GM21528 (cell line): ENCODE results near the gene NEDD4L.

Experiments
- ATAC-seq: cut with Tn5 transposase; IDR thresholded peaks from one replicate; pipeline ENCODE4 v1.9.1; 2021; ENCODE audit warnings: mild to moderate bottlenecking, moderate library complexity; ENCODE audit not compliant: unreplicated experiment, low FRiP score

The NEDD4L gene

GRCh38 chr18:58323866-58324762, 280.1 kb downstream of the NEDD4L start:
- ATAC-seq = no peak

GRCh38 chr18:58324824-58325480, 280.9 kb downstream of the NEDD4L start:
- no peak for ATAC-seq

GRCh38 chr18:58325494-58325893, 281.5 kb downstream of the NEDD4L start:
- no peak for ATAC-seq

- ATAC-seq = no peak
These were observed 290.0 kb downstream of the NEDD4L start for GRCh38 chr18:58334061-58334460.

- ATAC-seq = no peak
These were observed 291.2 kb downstream of the NEDD4L start for GRCh38 chr18:58335223-58335622.

- ATAC-seq = no peak
These were observed 291.8 kb downstream of the NEDD4L start for GRCh38 chr18:58335821-58336220.

- no peak for ATAC-seq
These were observed 292.6 kb downstream of the NEDD4L start for GRCh38 chr18:58336605-58337004.

- no peak for ATAC-seq
These were observed 293.3 kb downstream of the NEDD4L start for GRCh38 chr18:58337285-58337684.

- no peak for ATAC-seq
These were observed 293.7 kb downstream of the NEDD4L start for GRCh38 chr18:58337686-58338085.

- ATAC-seq = no peak
These were observed 294.1 kb downstream of the NEDD4L start for GRCh38 chr18:58338141-58338540.

- no peak for ATAC-seq
These were observed 295.1 kb downstream of the NEDD4L start for GRCh38 chr18:58338961-58339592.

GRCh38 chr18:58339890-58340289, 295.9 kb downstream of the NEDD4L start:
- ATAC-seq = no peak

- no peak for ATAC-seq
These were observed 297.9 kb downstream of the NEDD4L start for GRCh38 chr18:58341916-58342315.

- no peak for ATAC-seq
These were observed 300.1 kb downstream of the NEDD4L start for GRCh38 chr18:58344080-58344670.

- ATAC-seq = no peak
These were observed 300.9 kb downstream of the NEDD4L start for GRCh38 chr18:58344861-58345463.

- no peak for ATAC-seq
These were observed 301.8 kb downstream of the NEDD4L start for GRCh38 chr18:58345875-58346274.

- ATAC-seq = no peak
These were observed 303.1 kb downstream of the NEDD4L start for GRCh38 chr18:58347135-58347534.

- no peak for ATAC-seq
These were observed 304.5 kb downstream of the NEDD4L start for GRCh38 chr18:58348517-58348916.

- no peak for ATAC-seq
These were observed 304.9 kb downstream of the NEDD4L start for GRCh38 chr18:58348951-58349350.

GRCh38 chr18:58349650-58350049, 305.6 kb downstream of the NEDD4L start:
- no peak for ATAC-seq

- no peak for ATAC-seq
These were observed 306.5 kb downstream of the NEDD4L start for GRCh38 chr18:58350526-58350925.
